GM12801 (cell line): Measurements from ENCODE around the gene TRNT1.

ENCODE experiments used
- TF ChIP-seq, protein P1 (sequence below): IDR thresholded peaks from one replicate; pipeline ENCODE4 v1.5.1; 2011; ENCODE audit warnings: control low read depth; ENCODE audit not compliant: insufficient read length; ENCODE audit errors: extremely low read depth

The TRNT1 gene

DNA sequence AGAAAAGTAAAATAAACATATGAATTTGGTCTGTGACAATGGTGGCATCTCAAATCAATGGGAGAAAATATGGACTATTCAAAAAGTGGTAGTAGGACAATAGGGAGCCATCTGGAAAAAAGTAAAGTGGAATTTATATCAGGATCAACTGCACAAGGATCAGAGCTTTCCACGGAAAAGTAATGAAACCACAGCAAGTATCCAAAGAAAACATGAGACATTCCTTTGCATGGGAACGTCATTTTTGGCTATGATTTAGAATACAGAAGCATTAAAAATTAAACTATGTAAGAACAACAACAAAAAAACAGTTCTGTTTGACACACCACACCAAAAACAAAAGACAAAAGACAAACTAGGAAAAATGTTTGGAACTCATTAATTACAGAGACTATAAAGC lies 34.1 kb downstream of the TRNT1 start:
- TF ChIP-seq, protein P1, sequence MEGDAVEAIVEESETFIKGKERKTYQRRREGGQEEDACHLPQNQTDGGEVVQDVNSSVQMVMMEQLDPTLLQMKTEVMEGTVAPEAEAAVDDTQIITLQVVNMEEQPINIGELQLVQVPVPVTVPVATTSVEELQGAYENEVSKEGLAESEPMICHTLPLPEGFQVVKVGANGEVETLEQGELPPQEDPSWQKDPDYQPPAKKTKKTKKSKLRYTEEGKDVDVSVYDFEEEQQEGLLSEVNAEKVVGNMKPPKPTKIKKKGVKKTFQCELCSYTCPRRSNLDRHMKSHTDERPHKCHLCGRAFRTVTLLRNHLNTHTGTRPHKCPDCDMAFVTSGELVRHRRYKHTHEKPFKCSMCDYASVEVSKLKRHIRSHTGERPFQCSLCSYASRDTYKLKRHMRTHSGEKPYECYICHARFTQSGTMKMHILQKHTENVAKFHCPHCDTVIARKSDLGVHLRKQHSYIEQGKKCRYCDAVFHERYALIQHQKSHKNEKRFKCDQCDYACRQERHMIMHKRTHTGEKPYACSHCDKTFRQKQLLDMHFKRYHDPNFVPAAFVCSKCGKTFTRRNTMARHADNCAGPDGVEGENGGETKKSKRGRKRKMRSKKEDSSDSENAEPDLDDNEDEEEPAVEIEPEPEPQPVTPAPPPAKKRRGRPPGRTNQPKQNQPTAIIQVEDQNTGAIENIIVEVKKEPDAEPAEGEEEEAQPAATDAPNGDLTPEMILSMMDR: no peak

DNA sequence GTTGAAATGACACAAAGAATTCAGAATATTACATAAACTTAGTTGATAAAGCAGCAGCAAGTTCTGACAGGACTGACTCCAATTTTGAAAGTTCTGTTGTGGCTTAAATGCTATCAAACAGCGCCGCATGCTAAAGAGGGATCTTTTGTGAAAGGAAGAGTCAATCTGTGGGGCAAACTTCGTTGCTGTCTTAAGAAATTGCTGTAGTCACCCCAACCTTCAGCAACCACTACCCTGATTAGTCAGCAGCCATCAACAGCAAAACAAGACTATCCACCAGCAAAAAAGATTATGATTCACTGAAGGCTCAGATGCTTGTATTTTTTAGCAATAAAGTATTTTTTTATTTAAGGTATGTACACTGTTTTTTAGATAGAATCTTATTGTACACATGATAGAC lies 38.5 kb downstream of the TRNT1 start:
- TF ChIP-seq, protein P1: no peak

DNA sequence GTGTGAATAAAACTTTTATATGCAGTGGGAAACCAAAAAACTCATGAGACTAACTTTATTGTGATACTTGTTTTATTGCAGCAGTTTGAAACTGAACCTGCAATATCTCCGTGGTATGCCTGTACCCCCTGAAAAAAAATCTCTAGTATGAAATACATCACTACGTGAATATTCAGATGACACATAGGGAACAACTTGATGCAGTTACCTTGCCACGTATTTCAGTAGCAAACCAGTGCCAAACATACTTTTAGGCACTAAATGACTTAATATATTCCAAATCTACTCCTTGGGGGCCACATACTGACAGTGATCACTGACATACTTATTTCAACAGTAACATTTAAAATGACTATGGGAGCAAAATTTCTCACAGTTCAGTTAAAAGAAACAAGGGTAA lies 38.9 kb downstream of the TRNT1 start:
- TF ChIP-seq, protein P1: no peak

DNA sequence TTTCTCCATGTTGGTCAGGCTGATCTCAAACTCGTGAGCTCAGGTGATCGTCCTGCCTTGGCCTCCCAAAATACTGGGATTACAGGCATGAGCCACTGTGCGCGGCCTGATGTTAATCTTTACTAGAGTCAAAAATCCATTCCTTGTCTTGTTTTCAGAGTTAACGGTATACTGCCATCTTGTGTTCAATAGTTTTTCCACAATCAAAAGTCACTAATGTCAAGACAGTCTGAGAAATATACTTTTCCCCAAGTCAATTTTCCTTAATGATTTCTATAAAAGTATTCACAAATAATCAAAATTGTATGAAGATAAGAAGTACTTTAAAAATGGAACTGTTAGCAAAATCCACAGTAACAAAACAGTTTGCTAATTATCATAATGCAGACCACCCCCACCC lies 44.3 kb downstream of the TRNT1 start:
- TF ChIP-seq, protein P1: no peak

DNA sequence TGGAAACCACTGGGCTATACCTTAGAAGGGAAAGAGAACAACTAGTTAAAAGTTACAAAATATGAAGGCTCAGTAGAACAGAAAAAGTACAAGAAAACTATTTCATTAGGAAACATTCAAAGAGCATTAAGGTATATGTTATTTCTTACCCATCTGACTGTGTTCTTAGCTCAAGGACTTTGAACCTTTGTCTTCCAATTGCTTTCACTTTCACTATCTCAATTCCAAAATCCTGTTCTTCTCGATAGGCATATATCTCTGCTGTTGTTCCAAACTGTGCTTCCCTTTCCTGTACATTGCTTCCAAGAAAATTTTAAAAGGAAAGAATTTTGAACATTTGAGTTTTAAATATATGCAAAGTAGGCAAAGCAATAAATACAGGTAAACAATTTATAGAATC lies 45.9 kb downstream of the TRNT1 start:
- TF ChIP-seq, protein P1: no peak

DNA sequence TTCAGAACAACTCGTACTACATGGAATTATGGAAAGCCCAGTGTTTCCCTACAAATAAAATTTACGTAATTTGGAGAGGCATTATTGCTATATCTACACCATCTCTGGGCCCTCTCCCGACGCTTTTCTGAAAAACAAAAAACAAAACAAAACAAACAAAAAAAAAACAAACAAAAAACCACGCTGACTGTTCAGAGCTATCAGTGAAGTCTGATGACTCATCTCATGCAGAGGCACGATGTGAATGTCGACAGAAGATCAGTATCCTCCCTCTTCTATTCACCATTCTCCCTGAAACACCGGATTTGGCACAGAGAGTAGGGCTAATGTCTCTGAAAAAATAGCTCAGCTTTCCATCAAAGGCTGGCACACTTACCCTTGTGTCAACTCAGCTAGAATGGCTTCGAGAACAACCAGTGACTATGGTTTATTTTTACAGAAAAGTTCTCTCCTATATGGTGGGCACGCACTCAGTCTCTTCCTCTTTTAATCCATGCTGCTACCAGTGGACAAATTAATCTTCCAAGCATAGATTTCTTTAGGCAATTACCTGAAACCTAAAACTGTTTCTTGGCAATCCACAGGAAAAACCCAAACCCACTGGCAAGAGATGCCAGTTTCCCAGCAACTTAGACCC lies 51.2 kb downstream of the TRNT1 start:
- TF ChIP-seq, protein P1: no peak

DNA sequence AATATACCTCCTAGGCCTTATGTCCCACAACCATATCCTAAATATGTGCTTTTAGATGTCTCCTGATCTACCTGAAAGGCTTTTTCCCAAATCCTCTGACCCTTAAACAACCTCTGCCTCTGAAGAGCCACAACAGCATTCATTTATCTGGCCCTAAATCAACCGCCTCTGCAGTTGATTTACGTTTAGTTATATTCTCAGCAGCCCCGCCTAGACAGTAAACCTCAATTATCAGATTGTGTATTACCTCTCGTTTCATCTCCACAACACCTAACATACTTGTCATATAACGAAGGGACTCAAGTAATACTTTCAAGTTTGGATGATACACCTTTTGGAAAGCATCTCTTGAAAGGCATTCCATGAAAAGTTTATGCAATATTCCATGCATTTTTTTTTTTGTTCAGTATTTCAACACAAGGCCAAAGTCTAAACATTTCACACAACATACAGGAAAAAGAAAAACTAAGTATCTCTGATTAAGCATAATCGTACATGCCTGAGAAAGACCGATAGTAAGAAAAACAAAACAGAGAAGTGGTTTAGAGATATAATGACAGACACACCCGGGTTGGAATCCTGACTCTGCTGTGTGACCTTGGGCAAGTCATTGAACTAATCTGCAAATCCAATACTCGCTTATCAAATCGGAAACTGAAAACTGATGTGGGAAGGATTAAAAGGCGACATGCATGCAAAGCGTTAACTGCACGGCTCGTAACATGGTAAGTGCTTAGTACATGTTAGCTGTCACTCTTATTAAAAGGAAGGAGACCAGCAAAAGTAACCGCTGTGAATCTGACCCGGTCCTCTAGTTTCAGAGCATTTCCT lies 52.0 kb downstream of the TRNT1 start:
- TF ChIP-seq, protein P1: no peak
